G401.6 (cell line): Measurements from ENCODE around the gene PCDH15.

Source experiments
- FAIRE-seq: peaks from 2 replicates; lab custom pipeline; 2012; peaks lifted over from hg19 to GRCh38; lab: Jason Lieb, UNC

Gene PCDH15

DNA sequence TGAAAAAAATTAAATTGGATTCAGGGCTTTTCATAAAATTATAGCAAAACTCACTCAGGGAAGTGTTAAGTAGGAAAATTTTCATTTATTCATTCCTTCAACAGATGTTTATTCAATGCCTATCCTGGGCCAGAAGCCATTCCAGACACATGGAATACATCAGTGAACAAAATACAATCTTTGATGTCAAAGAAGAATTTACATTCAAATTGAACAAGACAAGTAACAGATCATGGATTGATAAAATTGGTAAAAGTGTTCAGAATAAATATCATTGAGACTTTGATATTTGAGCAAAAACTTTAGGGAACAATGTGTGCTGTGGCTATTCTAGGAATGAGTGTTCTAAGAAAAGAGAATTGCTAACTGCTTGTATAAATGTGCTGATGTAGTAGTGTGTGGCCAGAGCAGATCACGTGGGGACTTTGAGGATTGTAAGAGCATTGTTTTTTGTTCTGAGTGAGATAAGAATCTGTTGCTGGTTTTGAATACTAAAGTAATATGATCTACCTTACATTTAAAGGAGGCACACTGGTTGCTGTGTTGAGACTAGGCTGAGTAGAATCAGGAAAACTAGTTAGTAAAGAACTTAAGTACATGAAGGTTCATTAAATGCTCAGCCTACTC, 957.2 kb downstream of the PCDH15 start:
- no peak for FAIRE-seq

DNA sequence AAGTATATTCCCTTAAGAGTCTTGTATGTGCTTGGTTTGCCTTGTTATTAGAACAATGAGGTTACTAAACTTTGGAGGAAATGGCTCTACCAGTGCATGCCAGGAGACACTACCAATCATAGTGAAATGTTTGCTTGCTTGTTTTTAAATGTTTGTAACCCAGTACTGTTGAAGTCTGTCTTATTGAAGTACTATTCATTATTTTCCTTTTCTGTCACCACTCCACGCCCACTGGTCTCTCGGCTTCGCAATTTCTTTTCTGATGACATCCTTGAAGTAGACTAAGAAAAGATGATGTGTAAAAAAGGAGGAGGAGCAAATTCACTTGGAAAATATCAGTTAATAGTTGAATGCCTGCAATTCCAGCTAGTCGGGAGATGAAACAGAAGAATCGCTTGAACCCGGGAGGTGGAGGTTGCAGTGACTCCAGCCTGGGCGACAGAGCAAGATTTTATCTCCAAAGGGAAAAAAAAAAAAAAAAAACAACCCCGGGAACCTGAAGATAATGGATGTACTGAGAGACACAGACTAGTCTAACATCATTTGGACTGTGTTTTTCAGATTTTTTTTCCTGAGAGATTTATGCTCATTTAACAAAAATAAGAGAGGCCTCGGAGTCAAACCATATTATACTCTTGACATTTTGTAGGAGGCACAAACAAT, 959.4 kb downstream of the PCDH15 start:
- FAIRE-seq = no peak

DNA sequence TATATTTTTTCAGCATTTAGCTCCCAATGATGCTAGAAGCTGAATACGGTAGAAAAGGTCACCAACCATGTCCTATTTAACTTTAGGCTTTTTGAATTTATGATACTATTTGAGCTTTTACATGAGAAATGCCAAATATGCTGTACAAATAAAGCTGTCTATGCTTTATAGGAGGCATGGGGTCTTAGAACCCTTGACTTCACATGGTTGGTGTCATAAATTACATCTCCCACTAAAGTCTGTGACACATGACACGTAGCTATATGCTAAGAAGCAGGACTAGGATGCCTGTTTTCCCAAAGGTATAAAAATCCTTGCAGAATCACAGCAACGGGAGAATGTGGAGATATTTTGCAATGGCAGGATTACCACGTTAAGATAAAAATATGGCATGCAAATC, 960.4 kb downstream of the PCDH15 start:
- FAIRE-seq = no peak

DNA sequence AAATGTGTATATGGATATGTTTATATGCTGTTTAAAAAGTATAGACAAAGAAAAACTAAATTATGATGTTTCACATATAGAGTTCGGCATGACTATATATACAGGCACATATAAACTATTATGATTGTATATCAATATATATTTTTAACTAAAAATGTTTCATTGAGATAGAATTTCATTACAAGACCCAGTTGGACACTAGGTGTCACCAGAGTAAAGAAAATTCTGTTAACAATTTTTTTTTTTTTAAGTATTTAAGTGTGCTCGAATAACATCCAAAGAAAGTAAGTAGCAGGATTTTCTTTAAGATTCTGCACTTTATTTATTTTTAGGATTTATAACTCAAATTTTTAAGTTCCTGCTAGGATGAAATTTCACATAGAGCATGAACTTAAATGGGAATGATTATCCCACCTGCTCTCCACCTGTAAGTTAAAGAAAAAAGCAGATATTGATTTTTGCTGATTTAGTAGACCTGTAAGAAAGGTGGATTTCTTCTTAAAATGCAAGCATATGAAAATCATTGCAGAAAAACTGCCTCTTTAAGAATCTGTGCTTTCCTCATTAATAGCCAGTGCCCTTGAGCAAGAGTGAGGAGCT, 961.5 kb downstream of the PCDH15 start:
- peak; percentile 96 for FAIRE-seq

DNA sequence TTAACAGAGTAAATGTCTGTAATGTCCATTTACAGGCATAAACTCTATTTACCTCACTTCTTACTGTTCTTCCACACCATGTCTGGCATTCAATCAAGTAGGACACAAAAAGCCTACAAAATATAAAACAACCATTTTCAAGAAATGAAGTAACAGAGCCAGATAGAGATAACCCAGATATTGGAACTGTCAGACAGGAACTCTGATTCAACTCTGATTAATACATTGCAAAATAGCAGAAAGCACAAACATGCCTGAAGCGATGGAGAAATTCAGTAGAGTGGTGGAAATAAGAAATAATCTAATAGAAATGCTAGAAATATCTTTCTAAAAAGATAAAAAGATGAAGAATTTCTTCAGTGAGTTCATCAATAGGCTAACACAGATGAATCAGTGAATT, 964.4 kb downstream of the PCDH15 start:
- no peak for FAIRE-seq

DNA sequence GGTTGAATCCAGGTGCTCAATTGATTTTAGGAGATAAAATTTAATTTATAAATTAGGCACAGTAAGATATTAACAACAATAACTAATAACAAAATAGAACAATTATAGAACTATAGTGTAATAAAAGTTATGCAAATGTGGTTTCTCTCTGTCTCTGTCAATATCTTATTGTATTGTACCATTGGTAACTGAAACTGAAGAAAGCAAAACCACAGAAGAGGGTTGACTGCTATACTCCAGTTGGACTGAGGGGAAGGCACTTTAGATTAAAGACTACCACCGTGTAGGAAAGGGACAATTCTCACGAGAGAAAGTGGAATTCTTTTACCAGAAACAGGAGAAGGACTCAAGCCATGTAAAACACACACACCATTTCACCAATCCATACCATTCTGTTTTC, 967.1 kb downstream of the PCDH15 start:
- no peak for FAIRE-seq

DNA sequence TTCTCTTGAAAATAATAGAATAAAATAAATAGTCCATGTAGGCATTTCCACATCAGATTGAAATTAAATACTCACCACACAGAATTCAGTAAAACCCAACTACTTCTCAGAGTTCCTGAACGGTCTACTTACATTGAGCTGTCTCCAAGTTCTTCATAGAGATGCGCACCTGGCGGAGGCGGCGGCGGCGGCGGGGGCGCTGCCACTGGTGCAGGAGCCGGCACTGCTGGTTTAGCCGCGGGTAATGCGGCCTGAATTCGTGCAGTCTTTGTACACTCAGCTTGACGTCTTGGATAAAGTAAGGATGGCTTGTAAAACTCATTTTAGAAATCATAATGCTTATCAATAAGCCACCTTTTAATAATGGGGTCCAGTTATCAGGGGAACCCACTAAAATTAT, 973.8 kb downstream of the PCDH15 start:
- FAIRE-seq = no peak

DNA sequence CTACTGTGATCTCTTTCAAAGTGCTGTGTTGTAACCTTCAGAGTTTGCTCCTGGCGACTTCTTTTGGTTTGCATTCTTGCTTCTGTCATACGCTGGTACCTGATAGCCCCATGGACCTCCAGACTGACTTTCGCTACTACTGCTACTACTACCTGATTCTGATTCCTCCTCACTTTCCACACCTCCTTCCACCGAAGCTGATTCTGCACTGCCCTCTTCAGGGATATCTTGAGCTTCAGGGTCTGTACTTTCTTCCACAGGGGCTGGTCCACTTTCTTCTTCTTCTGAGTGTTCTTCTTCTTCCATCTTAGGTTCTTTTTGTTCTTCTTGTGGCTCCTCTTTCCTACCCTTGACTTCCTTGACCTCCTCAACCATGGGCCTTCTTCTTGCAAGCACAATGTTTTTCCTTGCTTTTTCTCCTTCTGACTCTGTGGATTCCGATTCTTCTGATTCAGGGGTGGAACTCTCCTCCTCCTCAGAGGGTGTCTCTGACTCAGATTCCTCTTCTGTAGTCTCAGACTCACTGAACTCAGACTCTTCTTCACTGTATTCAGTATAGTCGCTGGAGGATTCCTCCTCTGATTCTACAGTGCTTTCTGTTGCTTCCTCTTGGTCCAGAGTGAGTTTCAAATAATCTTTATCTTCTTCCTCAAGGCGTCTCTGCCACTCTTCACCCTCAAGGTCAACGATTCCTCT, 992.2 kb downstream of the PCDH15 start:
- FAIRE-seq = no peak

DNA sequence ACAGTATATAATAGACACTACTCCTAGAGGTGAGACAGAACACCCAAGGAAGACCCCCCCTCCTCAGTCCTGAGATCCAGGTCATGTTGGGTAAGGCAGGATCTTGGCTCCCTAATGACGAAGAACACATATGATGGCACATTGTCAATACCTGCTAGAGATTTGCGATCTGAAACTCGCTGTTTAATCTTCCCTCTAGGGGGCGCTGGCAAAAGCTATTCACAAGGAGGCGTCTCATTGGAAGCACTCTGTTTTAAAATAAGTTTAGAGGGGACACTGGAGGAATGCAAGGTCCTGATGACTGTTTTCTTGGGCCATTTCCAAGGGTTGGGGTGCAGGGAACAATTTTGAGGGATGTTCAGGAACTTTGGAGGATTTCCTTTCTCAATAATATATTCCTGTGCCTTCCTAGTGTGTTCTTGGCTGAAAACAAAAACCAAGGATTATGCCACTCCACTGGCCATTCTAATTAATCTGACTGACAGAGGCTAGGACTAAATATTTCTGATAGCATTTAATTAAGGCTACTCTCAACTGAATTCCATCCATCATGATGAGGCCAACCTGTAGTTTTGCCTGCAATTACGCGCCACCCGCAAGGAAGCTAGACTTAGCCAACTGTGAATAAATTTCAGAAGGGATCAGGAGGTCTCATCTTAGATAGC, 1014.7 kb downstream of the PCDH15 start:
- FAIRE-seq = no peak

DNA sequence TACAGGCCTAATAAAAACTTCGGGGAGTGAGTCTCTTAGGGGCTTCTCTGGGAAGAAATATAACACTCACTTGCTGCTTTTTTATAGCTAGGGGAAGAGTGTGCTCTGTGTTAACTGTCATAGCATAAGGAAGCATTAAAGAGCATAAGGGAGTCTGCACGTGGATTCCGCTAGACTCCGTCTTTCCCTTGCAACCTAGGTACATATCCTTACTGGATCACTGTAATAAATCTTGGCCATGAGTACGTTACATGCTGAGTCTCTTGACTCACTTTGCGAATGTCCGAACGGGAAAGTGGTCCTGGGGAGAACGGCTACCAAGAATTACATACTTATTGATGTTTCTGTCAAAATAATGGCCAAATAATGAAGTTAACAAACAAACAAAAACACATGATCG, 1029.3 kb downstream of the PCDH15 start:
- FAIRE-seq = no peak

DNA sequence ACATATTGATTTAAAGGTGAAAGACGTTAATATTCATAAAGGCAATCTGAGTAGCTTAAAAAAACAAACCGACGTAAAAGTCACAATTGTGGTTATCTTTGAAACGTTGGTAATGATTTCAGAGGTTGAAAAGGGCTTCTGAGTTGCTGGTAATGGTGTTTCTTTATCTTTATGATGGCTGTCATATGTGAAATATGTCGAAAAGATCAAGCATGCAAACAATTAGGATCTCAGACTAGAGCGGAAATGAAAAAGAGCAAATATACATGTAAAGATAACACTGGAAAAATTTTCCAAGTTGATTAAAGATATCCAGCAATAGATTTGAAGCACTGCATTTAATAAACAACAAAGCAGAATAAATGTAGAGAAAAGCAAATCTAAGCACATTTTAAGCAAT, 1030.1 kb downstream of the PCDH15 start:
- no peak for FAIRE-seq

DNA sequence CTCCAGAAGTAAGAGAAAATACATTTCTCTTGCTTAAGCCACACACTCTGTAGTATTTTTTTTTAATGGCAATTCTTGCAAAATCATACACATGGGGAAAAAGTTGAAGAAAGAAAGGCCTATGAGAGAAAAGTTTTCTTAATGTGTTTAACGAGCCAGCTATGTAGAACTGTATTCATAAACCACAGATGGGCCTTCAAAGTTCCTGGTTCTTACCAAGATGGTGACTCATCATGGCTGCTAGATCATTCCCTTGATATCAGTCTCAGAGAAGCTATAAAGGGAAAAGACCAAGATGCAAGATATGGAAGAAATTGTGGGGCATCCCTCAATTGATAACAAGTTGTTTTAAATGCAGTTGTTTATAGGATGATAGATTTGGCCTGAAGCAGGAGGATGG, 1035.7 kb downstream of the PCDH15 start:
- FAIRE-seq = no peak

DNA sequence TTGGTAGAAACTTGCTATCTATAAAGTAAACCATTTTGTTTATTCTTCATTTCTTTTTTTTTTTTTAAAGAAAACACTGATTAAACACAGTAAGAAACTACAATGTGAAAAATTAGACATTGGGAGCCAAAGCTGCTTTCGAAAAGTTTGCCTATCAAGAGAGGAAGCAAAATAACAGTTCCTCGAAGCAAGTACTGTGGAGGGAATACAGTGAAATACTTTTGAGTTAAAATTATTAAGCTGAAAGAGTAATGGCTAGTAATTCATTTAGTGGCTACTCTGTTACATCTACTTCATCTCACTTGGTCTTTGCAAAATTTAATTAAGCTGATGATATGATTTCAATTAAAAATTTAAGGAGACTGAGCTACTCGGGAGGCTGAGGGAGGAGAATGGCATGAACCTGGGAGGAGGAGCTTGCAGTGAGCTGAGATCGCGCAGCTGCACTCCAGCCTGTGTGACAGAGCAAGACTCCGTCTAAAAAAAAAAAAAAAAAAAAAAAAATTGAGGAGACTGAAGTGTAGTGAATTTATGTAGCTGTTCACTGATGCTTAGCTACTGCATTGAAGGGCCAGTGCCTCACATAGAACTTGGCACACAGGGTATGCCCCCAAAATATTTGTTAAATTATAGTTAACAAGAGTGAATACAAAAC, 1046.3 kb downstream of the PCDH15 start:
- no peak for FAIRE-seq
